Ishikawa (cell line): ENCODE results near the gene NR1D2.

Source experiments
- CEBPB ChIP-seq: IDR thresholded peaks from 2 replicates; pipeline ENCODE4 v1.6.1; 2012
- CREB1 ChIP-seq: IDR thresholded peaks from 2 replicates; pipeline ENCODE4 v1.6.1; 2012; ENCODE audit warnings: low read depth
- EGR1 ChIP-seq: IDR thresholded peaks from 2 replicates; pipeline ENCODE4 v1.6.1; 2012
- EP300 ChIP-seq: IDR thresholded peaks from 2 replicates; pipeline ENCODE4 v1.6.1; 2012; ENCODE audit warnings: borderline replicate concordance
- FOXM1 ChIP-seq: IDR thresholded peaks from 2 replicates; pipeline ENCODE4 v1.6.1; 2012; ENCODE audit warnings: low read depth, borderline replicate concordance
- NFIC ChIP-seq: IDR thresholded peaks from 2 replicates; pipeline ENCODE4 v1.6.1; 2012
- RAD21 ChIP-seq: IDR thresholded peaks from 2 replicates; pipeline ENCODE4 v1.6.1; 2012; ENCODE audit warnings: low read depth
- TAF1 ChIP-seq: IDR thresholded peaks from 2 replicates; pipeline ENCODE4 v1.6.1; 2012; ENCODE audit warnings: low read depth, mild to moderate bottlenecking
- TCF12 ChIP-seq: IDR thresholded peaks from 2 replicates; pipeline ENCODE4 v1.6.1; 2012; ENCODE audit warnings: low read depth
- TEAD4 ChIP-seq: IDR thresholded peaks from 2 replicates; pipeline ENCODE4 v1.6.1; 2012
- YY1 ChIP-seq: IDR thresholded peaks from 2 replicates; pipeline ENCODE4 v1.6.1; 2012; ENCODE audit warnings: low read depth
- ZBTB7A ChIP-seq: IDR thresholded peaks from 2 replicates; pipeline ENCODE4 v1.6.1; 2012; ENCODE audit warnings: low read depth
- TF ChIP-seq, protein P1 (sequence below): IDR thresholded peaks from 2 replicates; pipeline ENCODE4 v1.6.1; 2012
- TF ChIP-seq, protein P2 (sequence below): IDR thresholded peaks from 2 replicates; pipeline ENCODE4 v1.6.1; 2012
- TF ChIP-seq, protein P3 (sequence below): IDR thresholded peaks from 2 replicates; pipeline ENCODE4 v1.6.1; 2012; ENCODE audit warnings: low read depth, mild to moderate bottlenecking

Gene NR1D2

GRCh38 chr3:24003466-24003865, 58.4 kb downstream of the NR1D2 start:
- TF ChIP-seq, protein P1, sequence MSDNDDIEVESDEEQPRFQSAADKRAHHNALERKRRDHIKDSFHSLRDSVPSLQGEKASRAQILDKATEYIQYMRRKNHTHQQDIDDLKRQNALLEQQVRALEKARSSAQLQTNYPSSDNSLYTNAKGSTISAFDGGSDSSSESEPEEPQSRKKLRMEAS: no peak
- TF ChIP-seq NFIC (no peak), TCF12 (no peak), CREB1 (no peak), EGR1 (no peak), TEAD4 (no peak), RAD21 (no peak), YY1 (no peak), TAF1 (no peak), ZBTB7A (no peak), FOXM1 (no peak), CEBPB (no peak), EP300 (no peak)
- TF ChIP-seq, protein P2, sequence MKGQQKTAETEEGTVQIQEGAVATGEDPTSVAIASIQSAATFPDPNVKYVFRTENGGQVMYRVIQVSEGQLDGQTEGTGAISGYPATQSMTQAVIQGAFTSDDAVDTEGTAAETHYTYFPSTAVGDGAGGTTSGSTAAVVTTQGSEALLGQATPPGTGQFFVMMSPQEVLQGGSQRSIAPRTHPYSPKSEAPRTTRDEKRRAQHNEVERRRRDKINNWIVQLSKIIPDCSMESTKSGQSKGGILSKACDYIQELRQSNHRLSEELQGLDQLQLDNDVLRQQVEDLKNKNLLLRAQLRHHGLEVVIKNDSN: no peak
- TF ChIP-seq, protein P3, sequence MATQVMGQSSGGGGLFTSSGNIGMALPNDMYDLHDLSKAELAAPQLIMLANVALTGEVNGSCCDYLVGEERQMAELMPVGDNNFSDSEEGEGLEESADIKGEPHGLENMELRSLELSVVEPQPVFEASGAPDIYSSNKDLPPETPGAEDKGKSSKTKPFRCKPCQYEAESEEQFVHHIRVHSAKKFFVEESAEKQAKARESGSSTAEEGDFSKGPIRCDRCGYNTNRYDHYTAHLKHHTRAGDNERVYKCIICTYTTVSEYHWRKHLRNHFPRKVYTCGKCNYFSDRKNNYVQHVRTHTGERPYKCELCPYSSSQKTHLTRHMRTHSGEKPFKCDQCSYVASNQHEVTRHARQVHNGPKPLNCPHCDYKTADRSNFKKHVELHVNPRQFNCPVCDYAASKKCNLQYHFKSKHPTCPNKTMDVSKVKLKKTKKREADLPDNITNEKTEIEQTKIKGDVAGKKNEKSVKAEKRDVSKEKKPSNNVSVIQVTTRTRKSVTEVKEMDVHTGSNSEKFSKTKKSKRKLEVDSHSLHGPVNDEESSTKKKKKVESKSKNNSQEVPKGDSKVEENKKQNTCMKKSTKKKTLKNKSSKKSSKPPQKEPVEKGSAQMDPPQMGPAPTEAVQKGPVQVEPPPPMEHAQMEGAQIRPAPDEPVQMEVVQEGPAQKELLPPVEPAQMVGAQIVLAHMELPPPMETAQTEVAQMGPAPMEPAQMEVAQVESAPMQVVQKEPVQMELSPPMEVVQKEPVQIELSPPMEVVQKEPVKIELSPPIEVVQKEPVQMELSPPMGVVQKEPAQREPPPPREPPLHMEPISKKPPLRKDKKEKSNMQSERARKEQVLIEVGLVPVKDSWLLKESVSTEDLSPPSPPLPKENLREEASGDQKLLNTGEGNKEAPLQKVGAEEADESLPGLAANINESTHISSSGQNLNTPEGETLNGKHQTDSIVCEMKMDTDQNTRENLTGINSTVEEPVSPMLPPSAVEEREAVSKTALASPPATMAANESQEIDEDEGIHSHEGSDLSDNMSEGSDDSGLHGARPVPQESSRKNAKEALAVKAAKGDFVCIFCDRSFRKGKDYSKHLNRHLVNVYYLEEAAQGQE: no peak

DNA sequence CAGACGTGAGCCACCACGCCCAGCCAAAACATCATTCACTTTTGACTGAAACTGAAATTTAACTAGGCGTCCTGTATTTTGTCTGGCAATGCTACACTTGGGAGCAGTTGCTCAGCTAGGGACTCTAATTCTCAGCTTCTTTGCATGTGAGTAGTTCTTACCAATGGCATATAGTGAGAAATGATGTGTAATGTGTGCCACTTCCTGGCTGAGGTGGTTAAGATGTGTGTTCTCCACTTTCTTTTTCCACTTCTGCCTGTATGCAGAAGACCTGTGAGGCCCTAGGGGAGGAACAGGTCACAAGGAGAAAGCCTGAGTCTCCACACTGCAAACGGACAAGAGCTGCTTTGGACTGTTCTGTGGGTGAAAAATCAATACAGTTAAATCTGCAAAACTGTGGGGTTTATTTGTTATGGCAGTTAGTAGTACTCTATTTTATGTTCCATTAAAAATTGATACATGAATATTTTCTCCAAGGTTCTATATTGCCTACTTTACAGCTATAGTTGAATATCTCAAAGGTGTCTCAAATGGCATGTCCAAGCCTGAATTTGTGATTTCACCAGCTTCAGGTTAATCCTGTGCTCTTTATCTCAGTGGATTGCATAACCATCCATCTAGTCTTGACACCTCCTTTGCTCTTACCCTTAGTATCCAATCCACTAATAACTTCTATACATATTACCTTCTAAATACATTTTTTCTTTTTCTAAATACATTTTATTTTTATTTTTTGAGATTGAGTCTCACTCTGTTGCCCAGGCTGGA, 59.3 kb downstream of the NR1D2 start:
- TF ChIP-seq, protein P1: no peak

DNA sequence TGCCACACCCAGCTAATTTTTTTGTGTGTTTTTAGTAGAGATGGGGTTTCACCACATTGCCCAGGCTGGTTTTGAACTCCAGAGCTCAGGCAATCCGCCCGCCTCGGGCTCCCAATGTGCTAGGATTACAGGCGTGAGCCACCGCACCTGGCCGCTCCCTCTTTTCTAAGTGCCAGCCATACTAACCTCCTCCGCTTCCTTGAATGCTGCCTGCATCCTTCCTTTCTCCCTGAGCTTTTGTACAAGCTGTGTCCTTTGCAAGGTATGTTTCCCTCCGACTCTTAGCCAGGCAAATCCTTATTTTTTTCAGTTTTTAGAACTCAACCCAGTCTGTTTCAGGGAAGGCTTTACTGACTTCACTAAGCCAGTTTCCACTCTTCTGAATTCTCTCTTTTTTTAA, 60.6 kb downstream of the NR1D2 start:
- TF ChIP-seq TCF12: no peak
- no peak for TF ChIP-seq EP300
- TF ChIP-seq, protein P3: no peak
- TF ChIP-seq, protein P2: no peak
- TF ChIP-seq, protein P1: no peak
- no peak for TF ChIP-seq NFIC
- no peak for TF ChIP-seq TEAD4
- no peak for TF ChIP-seq FOXM1
- no peak for TF ChIP-seq EGR1
- TF ChIP-seq ZBTB7A: no peak
- TF ChIP-seq CEBPB: no peak
- no peak for TF ChIP-seq RAD21

DNA sequence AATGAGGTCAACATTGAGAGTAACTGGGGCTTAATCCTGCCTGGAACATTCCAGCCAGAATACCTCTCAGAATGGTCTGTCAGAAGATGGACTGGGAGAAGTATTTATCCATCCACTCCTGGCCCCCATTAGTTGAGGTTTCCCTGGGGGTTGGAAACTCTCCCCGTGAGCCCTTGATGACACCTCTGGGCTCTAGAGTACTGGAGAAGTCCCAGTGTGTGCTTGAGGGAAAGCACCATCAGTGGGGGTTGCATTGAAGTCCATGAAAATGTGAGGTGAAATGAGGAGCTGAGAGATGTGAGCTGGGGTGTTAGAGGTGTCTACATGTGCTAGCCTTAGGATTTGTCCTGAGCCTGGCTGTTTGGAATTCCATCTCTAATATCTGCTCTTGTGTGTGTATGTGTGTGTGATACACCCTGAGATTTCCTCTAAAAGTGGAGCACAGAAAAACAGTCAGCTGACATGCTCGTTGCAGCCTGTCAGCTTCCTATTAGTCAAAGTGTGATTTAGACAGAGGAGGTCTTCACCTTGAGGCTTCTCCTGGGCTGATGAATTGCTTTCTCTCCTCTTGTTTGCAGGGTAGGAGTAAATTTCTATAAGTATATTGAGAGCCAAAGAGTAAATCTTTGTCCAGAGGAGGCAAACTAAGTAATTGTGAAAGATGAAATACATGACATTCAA, 67.6 kb downstream of the NR1D2 start:
- TF ChIP-seq FOXM1 (no peak), CEBPB (no peak), TAF1 (no peak), EP300 (no peak)

GRCh38 chr3:24017305-24017704, 72.2 kb downstream of the NR1D2 start:
- TF ChIP-seq EP300: no peak
- no peak for TF ChIP-seq ZBTB7A
- TF ChIP-seq RAD21: no peak
- TF ChIP-seq EGR1: no peak
- TF ChIP-seq YY1: no peak
- TF ChIP-seq TCF12: no peak
- TF ChIP-seq FOXM1: no peak
- TF ChIP-seq NFIC: no peak
- TF ChIP-seq, protein P1: no peak
- no peak for TF ChIP-seq TAF1
